UCSD-AML1 (cell line): ENCODE measurements around the gene EPSTI1.
"Not testable (repeated sequence)": the region's sequence is repeated elsewhere in the genome, so short reads cannot be mapped to it uniquely, and the experiment has no call there.

Experiments
- DNase-seq: peaks from one replicate; lab custom pipeline; 2025; ENCODE audit not compliant: unreplicated experiment; lab: John Stamatoyannopoulos, UW

The EPSTI1 gene

DNA sequence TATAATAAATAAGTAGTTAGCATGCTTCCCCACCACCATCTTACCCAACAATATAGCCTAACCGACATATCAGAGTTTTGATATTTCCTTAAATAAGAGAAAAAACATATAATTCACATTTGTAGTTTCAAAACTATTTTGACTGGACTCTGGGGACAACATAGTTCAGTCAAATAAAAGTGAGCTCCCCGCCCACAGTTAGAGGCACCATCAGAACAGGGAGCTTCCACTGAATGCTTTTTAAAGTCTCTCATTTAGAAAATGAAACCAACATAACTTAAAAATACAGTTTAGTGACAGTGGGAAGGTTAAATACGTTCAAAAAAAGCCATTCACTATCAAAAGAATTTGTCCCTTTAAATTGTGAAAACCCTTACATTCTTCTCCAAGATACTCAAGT, 92.8 kb downstream of the EPSTI1 start:
- no peak for DNase-seq

DNA sequence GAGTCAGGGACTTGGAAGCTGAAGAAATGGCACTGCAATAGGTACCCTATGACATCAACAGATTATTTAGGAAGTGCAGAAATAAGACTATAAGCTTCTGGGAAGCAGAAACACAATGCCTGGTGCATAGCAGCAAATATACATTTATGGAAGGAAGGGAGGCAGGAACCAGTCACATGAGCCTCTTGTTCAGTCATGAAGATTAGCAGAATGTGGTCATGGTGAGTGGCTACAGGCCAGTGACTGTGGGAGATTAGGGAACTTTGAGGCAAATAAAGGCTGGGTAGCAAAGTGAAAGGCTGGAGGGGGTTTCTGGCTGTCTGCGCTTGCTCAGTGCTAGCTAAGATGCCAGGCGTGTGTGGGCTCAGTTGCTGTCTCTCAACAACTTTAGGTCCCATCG, 96.3 kb downstream of the EPSTI1 start:
- DNase-seq, result no peak

DNA sequence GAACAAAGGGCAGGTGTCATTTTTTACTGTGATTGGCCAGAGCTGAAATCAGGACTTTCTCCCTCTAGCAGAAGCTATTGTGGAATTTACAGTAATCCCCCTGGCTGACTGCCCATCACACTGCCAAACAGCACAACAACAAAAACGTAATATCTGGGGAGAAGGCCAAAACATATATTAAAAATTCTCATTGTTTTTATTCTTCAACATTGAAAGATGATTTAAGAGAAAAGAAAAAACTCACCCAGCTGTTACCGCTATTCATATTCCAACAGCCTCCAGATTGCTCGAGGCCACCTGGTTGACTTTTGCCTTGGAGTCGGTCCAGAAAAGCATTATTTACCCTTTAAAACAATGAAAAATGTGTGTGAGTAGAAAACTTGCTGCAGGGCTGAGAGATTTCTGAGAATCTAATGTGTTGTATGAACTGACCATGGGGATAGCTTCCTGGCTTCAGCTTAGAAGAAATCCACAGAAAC, 97.2 kb downstream of the EPSTI1 start:
- DNase-seq, result no peak

DNA sequence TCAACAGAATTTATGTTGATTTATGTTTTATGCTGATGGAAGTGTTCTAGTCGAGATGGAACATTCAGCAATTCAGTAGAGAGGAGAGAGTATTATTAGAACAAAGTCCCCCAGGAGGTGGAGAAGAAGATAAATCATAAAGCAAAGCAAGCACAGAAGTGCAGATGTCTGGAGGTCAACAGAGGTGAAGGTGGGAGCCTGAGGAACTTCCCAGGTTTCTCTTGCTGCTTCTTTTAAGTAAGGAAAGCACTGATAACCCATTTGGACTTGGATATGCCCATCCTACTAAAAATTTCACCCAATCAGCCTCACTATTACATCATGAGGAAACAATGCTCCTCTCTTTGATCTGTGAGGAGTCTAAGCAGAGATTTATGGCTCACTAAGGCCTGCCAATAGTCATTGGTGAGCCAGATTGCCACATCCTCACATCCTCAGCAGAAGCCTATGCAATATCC, 98.8 kb downstream of the EPSTI1 start:
- DNase-seq, result no peak

DNA sequence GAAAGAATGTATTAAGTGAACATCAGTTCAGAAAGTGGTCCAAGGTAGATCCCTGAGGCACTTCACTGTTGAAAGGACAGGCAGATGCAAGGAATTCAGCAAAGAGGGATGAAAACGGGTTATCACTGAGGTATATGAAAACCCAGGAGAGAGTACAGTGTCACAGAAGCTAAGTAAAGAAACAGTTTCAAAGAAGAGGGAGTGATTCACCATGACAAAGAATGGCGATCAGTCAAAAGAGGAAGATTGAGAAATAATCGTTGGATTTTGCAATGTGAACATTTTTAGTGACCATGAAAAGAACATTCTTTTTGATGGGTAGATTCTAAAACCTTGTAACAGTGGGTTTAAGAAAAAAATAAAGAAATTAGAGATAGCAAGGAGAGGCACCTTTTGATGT, 99.3 kb downstream of the EPSTI1 start:
- no peak for DNase-seq

DNA sequence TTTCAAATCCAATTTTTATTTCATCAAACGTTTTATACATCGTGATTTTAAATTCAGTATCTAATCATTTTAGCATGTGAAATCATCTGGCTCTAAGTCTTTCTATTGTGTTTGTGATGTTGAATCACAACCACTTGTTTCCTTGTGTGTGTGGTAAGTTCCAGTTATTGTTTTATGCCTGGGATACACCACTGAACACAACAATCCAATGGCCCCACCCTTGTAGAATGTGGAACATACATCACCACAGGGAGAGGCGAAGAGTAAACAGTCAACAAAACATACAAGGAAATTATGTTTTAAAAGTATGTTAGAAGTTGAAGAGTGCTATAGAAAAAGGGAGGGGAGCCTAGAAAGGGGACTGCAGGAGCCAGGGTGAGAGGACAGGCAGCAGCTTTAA, 100.5 kb downstream of the EPSTI1 start:
- no peak for DNase-seq

DNA sequence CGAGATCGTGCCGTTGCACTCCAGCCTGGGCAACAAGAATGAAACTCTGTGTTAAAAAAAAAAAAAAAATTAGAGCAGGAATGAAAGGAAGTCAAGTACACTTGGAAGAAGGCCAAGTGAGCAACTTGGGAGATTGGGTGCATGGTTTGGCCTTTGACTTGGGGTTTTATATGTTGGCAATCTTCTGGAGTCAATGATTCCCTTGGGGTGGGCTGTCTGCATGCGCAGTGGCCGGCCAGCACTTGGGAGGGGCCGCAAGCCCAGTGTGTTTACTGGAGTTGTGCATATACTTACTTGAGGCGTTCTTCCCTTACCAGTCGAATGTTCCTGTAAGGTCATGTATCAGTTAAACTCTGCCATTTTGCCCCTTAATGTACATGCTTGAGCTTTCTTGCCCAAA, 106.7 kb downstream of the EPSTI1 start:
- no peak for DNase-seq

DNA sequence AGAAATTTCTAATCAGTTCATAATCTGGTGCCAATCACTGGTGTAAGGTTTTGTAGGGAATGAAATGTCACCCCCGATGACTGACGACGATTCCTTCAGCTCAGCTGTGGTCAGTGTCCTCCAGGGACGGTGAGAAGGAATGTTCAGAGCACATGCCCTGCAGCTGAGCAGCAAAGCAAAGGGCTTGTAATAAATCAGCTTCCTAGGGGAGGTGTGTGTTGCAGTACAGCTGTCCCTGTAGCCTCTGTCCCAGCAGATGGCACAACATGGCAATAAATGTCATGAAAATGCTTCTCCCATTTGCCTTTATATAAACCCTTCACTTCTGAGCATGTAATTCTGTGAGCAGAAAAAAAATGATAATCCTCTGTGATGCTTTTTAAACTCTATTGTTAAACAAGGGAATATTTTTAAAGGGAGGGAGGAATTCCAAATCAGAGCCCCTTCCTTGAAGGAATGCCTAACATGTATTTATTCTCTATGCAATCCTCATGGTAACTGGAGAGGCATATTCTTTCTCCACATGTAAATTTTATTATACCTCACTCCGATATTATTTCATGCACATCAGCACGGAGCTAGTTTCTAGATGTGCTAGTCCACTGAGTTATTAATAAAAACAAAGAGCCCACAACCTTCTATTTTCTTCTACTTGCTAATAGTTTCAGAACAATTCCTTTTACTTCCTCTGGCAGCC, 108.1 kb downstream of the EPSTI1 start:
- DNase-seq, result peak; percentile 27

DNA sequence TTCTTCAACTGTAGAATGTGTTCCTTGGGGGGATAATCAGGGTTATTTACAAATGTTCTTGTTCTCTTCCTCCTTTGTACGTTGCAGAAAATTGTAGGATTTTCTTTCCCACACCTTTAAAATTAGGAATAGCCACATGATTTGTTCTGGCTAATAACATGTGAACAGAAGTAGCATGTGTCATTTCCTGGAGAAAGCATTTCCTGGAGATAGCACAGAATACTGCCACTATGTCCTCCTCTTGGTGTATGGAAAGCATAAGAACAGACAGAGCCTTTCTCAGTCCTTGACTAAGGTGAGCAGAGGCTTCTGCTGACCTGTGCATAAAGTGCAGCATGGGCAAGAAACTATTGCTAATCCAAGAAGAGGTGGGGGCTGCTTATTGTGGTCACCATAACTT, 108.9 kb downstream of the EPSTI1 start:
- no peak for DNase-seq

DNA sequence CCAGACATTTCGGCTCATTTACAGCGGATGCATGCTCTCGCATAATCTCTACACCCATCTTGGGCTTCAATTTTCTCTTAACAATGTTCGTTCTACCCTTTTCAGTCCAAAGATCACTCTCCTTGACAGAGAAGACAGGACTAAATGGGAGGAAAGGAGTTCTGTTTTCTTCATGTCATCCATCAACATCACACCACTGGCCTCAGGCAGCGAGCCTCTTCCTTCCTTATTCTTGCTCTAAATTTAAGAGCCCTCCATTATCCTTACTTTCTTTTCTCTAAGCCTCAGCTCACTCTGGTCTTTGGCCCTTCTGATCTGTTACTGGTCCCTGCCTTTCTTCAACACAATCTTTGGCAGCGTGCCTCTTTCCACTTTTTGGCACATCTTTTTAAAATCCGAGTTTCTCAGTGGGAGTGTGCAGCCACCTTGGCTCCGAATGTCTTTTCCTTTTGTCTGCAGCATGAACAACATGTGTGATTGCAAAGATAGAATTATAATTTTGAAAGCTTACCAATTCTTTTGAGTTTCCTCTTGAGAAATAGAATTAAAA, 111.9 kb downstream of the EPSTI1 start:
- peak; percentile 30 for DNase-seq

DNA sequence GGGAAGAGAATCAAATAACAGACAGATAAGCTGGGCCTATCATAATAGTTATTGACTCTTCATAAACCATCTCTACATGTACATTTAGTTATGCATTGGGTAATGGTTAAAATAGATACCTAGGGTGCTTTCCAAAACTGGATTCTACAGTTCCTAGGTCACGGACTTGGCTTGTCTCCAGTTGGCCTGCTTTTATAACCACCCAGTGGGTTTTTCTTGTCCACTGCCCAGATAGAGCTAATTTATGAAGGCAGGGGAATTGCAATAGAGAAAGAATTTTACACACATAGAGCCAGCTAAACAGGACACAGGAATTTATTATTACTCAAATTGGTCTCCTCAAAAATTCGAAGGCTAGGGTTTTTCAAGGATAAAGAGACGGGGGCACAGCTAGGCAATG, 113.3 kb downstream of the EPSTI1 start:
- no peak for DNase-seq

DNA sequence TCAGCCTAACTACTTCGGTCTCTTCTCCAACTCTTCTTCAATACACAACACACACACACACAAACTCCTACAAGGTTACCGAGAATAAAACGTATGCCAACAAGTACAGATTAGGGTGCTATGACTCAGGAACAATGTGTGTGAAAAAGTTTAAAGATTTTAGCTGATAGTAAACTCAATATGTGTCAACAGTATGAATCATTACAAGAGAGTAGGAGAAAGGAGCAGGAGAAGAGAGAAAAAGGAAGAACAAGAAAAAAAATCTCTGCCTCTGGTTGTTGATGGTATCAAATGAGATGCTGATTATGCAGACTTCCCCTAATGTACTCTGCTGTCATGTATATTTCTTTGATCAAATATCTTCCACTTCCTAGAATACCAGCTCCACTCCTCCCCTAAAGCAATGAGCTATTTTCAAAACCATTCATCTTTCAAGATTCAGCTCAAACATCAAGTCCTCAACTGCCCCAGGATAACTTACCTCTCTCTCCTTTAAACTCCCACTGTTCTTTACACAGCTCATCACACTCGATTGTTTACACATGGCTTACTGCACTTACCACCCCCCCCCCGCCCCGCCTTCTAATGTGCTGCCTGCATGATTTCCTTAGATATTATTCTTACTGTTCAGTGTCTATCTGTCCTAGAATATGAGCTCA, 115.0 kb downstream of the EPSTI1 start:
- DNase-seq, result no peak

DNA sequence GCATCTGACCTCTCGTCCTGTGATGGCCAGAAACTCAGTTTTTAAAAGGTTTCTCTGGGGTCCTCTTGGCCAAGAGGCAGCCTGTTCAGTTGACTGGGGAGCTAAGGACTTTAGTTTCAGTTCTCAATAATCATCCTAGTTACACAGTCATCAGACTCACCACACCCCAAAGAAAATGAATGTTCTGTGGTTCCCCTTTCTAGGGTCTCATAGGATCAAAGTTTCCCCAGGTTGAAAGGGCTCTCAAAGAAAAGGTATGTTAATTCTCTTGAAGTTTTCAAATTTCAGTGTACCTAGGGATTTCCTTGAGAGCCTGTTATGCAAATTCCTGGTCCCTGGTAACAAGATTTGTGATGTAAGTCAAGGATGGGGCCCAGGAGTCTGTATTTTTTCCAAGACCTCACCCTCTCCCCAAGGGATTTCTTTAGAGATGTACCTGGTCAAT, 115.7 kb downstream of the EPSTI1 start:
- DNase-seq, result no peak

DNA sequence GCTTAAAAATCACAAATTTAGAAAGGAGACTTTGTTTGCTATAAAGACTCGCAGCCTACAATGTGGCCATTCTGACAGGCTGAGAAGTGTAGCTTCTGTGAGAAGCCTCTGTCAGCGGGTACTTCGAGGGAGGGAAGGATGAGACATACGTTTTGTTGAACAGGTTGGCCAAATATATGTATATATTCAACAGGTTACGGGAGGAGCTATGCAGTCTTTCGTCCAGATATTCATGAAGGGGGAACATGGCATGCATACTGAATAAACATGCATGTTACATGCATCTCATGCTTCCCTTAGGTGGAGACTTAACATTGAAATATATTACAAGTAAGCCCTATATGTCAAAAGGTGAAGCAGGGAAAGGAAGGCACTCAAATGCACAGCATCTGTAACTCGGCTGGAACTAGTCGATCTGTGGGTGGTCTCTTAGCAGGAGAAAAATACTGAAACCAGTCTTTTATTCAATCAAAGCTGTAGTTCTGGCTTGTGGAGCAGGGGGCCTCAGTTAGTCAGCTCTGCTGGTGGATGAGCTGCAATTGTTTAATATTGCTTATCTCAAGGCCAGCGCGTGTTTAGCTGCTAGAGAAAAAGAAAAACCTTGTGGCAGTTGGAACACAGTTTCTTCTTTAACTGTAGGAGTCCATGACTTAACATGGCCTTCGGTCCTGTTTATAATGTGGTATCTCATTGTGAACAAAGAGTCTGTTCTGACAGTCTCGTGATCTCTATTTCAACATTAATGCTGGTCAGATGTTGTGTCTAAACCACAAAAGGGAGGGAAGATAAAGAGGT, 116.4 kb downstream of the EPSTI1 start:
- DNase-seq, result no peak

DNA sequence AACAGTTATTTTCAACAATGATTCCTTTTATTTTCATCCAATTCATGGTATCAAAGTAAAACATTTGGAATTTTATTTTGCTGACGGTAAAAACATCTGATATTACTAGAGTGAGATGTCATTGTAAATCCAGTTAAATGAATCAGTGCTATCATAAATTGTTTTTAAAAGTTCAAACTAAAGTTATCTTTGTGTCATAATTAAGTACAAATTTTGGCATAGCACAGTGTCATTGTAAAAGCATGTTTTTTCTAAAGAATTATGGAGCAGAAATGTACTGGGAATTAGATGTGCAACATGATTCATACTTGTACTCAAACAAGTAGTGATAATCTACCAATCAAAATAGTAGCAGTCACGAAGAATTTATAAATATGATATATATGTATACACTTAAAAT, 117.8 kb downstream of the EPSTI1 start:
- DNase-seq, result no peak

DNA sequence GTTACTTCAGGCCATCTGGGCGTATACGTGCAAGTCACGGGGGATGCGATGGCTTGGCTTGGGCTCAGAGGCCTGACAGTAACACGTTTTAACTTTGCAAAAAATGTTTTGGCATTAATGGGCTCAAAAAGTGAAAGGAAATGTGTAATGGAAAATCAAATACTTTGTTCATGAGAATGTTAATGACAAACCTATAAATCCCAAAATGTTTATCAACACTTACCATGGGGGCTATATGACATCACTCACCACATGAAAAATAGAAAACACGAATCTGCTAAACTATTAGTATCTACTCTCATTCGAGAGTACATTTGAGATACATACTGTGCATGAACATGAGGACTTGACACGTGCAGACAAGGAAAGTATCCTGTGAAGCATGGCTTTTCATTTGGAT, 119.0 kb downstream of the EPSTI1 start:
- DNase-seq, result no peak

DNA sequence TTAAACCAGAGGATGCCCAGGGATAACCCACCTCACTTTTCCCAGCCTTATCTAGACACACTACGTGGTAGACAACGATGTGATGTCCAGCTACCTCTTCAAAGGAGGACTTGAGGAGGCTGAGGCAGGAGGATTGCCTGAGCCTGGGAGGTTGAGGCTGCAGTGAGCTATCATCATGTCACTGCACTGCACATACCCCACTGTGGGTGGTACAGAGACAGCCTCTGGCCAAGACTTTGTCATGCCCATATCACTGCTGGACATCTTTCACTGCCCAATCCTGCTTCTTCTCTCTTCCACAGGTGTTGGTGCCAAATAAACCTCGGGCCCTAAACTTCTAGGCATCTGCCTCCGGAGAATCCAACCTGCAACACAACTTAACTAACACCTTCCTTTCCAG, 124.8 kb downstream of the EPSTI1 start:
- DNase-seq, result no peak

DNA sequence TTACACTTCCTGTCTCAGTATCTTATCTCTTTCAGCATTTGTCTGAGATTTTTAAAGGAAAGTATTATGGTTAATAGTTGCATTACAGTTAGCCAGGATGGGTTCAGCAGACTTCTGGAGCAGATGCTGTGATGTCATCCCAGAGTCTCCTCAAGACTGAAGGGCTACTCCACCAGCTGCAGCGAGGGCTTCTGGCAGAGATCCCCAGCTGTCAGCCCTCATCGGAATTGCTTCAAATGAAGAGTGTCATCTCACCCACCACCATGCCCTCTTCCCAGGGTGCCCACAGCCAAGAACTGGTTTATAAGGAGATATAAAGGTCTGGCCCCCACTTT, 126.3 kb downstream of the EPSTI1 start:
- DNase-seq, result no peak

DNA sequence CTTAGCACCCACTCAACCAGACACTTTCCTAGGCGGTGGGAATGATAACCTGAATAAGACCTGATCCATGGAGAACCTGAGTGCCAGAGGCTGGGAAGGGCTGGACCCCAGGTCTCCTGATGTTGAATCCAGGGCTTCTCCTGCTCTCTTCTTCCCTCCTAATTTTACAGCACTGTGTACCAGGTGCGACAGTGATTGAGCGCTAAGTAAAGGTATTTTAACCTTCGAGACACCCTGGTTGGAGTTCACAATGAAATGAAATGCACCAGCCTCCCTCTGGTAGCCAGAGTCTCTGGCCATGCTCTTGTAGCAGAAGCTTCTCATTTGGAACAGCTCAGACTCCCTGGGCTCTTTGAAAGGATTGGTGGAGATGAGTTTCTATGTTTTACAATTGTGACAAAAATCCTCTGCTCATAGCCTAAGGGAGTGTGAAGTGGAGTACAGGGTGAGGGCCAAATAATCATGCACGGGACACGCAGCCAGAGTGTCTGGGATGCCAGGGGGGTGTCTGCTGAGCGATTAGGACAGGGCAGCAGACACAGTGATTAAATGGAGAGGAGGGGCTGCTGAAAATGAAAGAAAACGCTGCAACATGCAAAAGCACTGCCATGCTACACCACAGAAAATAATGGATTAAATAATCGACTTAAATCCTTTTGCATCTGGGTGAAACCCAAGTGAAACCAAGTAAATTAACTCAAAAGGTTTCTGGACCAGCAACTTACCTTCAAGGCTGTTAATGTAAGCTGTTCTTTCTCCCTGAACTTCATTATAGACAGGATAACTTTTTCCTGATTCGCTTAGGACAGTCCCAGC, 126.9 kb downstream of the EPSTI1 start:
- DNase-seq, result no peak

DNA sequence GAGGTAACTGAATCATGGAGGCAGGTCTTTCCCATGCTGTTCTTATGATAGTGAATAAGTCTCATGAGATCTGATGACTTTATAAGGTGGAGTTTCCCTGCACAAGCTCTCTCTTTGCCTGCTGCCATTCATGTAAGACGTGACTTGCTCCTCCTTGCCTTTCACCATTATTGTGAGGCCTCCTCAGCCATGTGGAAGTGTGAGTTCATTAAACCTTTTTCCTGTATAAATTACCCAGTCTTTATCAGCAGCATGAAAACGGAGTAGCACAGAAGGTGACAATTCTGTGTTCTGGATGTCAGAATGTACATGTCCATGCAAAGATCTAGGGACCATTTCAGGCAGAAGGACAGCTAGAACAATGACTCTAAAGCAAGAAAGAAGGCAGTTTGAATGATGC, 129.7 kb downstream of the EPSTI1 start:
- not testable (repeated sequence) for DNase-seq

DNA sequence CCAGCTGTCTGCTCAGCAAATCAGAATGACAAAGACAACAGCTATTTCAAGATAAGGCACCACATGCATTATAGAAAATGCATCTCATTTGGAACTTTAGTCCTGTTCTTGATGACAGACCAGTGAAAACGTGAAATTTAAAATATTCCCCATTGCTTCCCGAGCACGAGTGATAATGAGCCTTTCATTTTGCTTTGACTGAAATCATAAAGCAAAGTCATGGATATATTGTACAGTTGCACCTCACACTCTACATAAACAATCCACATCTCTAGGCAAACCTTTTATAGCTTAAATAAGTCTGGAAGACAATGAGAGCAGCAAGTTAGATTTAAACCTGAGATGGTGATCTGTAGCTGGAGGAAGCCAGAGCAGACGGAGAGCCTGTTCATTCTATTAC, 131.6 kb downstream of the EPSTI1 start:
- DNase-seq, result no peak
